ENCODE data around the gene BMPR1B.

BMPR1B gene

GRCh38 chr4:95086551-95086950, 328.8 kb downstream of the BMPR1B start:
- H3K36me3 ChIP-seq (ENCODE audit: control insufficient read depth, insufficient read depth, low read length) = no peaks in the 10 kb centered on the region
- no peaks in the 10 kb centered on the region for H3K27me3 ChIP-seq (ENCODE audit: control insufficient read depth, insufficient read depth, low read length, poor library complexity, severe bottlenecking)
- H3K4me3 ChIP-seq (ENCODE audit: insufficient read depth, low read depth, low read length) = no peak overlapping the region
- H3K9me3 ChIP-seq (ENCODE audit: control insufficient read depth, low read length) = no peaks in the 10 kb centered on the region
- no peak overlapping the region for H3K27ac ChIP-seq (ENCODE audit: insufficient read depth, low read depth, low read length, poor library complexity, severe bottlenecking)
- WGBS, 2 experiments = 80 to 96% methylated on average over 1 of the region's 1 CpG
- no peaks in the 10 kb centered on the region for H3K4me1 ChIP-seq (ENCODE audit: control insufficient read depth, insufficient read depth, low read length)

- Histone ChIP-seq H3K9me3 (ENCODE audit: control insufficient read depth, low read length) (no peaks in the 10 kb centered on the region), H3K27ac (ENCODE audit: insufficient read depth, low read depth, low read length, poor library complexity, severe bottlenecking) (no peak overlapping the region), H3K36me3 (ENCODE audit: control insufficient read depth, insufficient read depth, low read length) (no peaks in the 10 kb centered on the region), H3K4me1 (ENCODE audit: control insufficient read depth, insufficient read depth, low read length) (no peaks in the 10 kb centered on the region), H3K27me3 (ENCODE audit: control insufficient read depth, insufficient read depth, low read length, poor library complexity, severe bottlenecking) (no peaks in the 10 kb centered on the region), H3K4me3 (ENCODE audit: insufficient read depth, low read depth, low read length) (no peak overlapping the region)
- WGBS, 2 experiments = no CpG with 5 or more reads among the region's 2 CpGs
Observed at GRCh38 chr4:95087657-95088455, 330.1 kb downstream of the BMPR1B start.

- H3K36me3 ChIP-seq (ENCODE audit: control insufficient read depth, insufficient read depth, low read length) = no peaks in the 10 kb centered on the region
- no peak overlapping the region for H3K4me3 ChIP-seq (ENCODE audit: insufficient read depth, low read depth, low read length)
- no peaks in the 10 kb centered on the region for H3K4me1 ChIP-seq (ENCODE audit: control insufficient read depth, insufficient read depth, low read length)
- WGBS, 2 experiments = 77 to 81% methylated on average over 3 of the region's 3 CpGs
- H3K9me3 ChIP-seq (ENCODE audit: control insufficient read depth, low read length) = no peaks in the 10 kb centered on the region
- no peak overlapping the region for H3K27ac ChIP-seq (ENCODE audit: insufficient read depth, low read depth, low read length, poor library complexity, severe bottlenecking)
- H3K27me3 ChIP-seq (ENCODE audit: control insufficient read depth, insufficient read depth, low read length, poor library complexity, severe bottlenecking) = no peaks in the 10 kb centered on the region
Observed at GRCh38 chr4:95091272-95091671, 333.5 kb downstream of the BMPR1B start.

GRCh38 chr4:95092766-95093165, 335.0 kb downstream of the BMPR1B start:
- WGBS, 2 experiments = 73 to 90% methylated on average over 2 of the region's 3 CpGs
- Histone ChIP-seq H3K4me3 (ENCODE audit: insufficient read depth, low read depth, low read length) (no peak overlapping the region), H3K27ac (ENCODE audit: insufficient read depth, low read depth, low read length, poor library complexity, severe bottlenecking) (no peak overlapping the region), H3K36me3 (ENCODE audit: control insufficient read depth, insufficient read depth, low read length) (no peaks in the 10 kb centered on the region), H3K4me1 (ENCODE audit: control insufficient read depth, insufficient read depth, low read length) (no peaks in the 10 kb centered on the region), H3K9me3 (ENCODE audit: control insufficient read depth, low read length) (no peaks in the 10 kb centered on the region), H3K27me3 (ENCODE audit: control insufficient read depth, insufficient read depth, low read length, poor library complexity, severe bottlenecking) (no peaks in the 10 kb centered on the region)

- Histone ChIP-seq H3K4me3 (ENCODE audit: insufficient read depth, low read depth, low read length) (no peak overlapping the region), H3K36me3 (ENCODE audit: control insufficient read depth, insufficient read depth, low read length) (no peaks in the 10 kb centered on the region), H3K9me3 (ENCODE audit: control insufficient read depth, low read length) (no peaks in the 10 kb centered on the region), H3K4me1 (ENCODE audit: control insufficient read depth, insufficient read depth, low read length) (no peaks in the 10 kb centered on the region), H3K27me3 (ENCODE audit: control insufficient read depth, insufficient read depth, low read length, poor library complexity, severe bottlenecking) (no peaks in the 10 kb centered on the region), H3K27ac (ENCODE audit: insufficient read depth, low read depth, low read length, poor library complexity, severe bottlenecking) (no peak overlapping the region)
- WGBS, 2 experiments = 63 to 100% methylated on average over 1 to 2 of the region's 2 CpGs
Observed at GRCh38 chr4:95093460-95093859, 335.7 kb downstream of the BMPR1B start.

- H3K27ac ChIP-seq (ENCODE audit: insufficient read depth, low read depth, low read length, poor library complexity, severe bottlenecking) = no peak overlapping the region
- no peaks in the 10 kb centered on the region for H3K9me3 ChIP-seq (ENCODE audit: control insufficient read depth, low read length)
- H3K4me1 ChIP-seq (ENCODE audit: control insufficient read depth, insufficient read depth, low read length) = no peaks in the 10 kb centered on the region
- H3K36me3 ChIP-seq (ENCODE audit: control insufficient read depth, insufficient read depth, low read length) = no peaks in the 10 kb centered on the region
- WGBS, 2 experiments = 86 to 87% methylated on average over 8 of the region's 8 CpGs
- no peaks in the 10 kb centered on the region for H3K27me3 ChIP-seq (ENCODE audit: control insufficient read depth, insufficient read depth, low read length, poor library complexity, severe bottlenecking)
- H3K4me3 ChIP-seq (ENCODE audit: insufficient read depth, low read depth, low read length) = no peak overlapping the region
Observed at GRCh38 chr4:95093936-95094929, 336.5 kb downstream of the BMPR1B start.

- H3K9me3 ChIP-seq (ENCODE audit: control insufficient read depth, low read length) = no peaks in the 10 kb centered on the region
- no peak overlapping the region for H3K27ac ChIP-seq (ENCODE audit: insufficient read depth, low read depth, low read length, poor library complexity, severe bottlenecking)
- H3K4me1 ChIP-seq (ENCODE audit: control insufficient read depth, insufficient read depth, low read length) = no peaks in the 10 kb centered on the region
- H3K27me3 ChIP-seq (ENCODE audit: control insufficient read depth, insufficient read depth, low read length, poor library complexity, severe bottlenecking) = no peaks in the 10 kb centered on the region
- H3K36me3 ChIP-seq (ENCODE audit: control insufficient read depth, insufficient read depth, low read length) = no peaks in the 10 kb centered on the region
- 79 to 88% methylated on average over 1 of the region's 1 CpG for whole genome bisulfite sequencing, 2 experiments
- no peak overlapping the region for H3K4me3 ChIP-seq (ENCODE audit: insufficient read depth, low read depth, low read length)
Observed at GRCh38 chr4:95095348-95095974, 337.7 kb downstream of the BMPR1B start.

- Histone ChIP-seq H3K36me3 (ENCODE audit: control insufficient read depth, insufficient read depth, low read length) (no peaks in the 10 kb centered on the region), H3K4me1 (ENCODE audit: control insufficient read depth, insufficient read depth, low read length) (no peaks in the 10 kb centered on the region), H3K9me3 (ENCODE audit: control insufficient read depth, low read length) (no peaks in the 10 kb centered on the region), H3K27ac (ENCODE audit: insufficient read depth, low read depth, low read length, poor library complexity, severe bottlenecking) (no peak overlapping the region), H3K4me3 (ENCODE audit: insufficient read depth, low read depth, low read length) (no peak overlapping the region), H3K27me3 (ENCODE audit: control insufficient read depth, insufficient read depth, low read length, poor library complexity, severe bottlenecking) (no peaks in the 10 kb centered on the region)
- 76 to 95% methylated on average over 2 to 3 of the region's 3 CpGs for WGBS, 2 experiments
Observed at GRCh38 chr4:95102162-95102790, 344.5 kb downstream of the BMPR1B start.

- no peak overlapping the region for H3K27ac ChIP-seq (ENCODE audit: insufficient read depth, low read depth, low read length, poor library complexity, severe bottlenecking)
- H3K4me3 ChIP-seq (ENCODE audit: insufficient read depth, low read depth, low read length) = no peak overlapping the region
- H3K36me3 ChIP-seq (ENCODE audit: control insufficient read depth, insufficient read depth, low read length) = no peaks in the 10 kb centered on the region
- H3K4me1 ChIP-seq (ENCODE audit: control insufficient read depth, insufficient read depth, low read length) = no peaks in the 10 kb centered on the region
- H3K27me3 ChIP-seq (ENCODE audit: control insufficient read depth, insufficient read depth, low read length, poor library complexity, severe bottlenecking) = no peaks in the 10 kb centered on the region
- no peaks in the 10 kb centered on the region for H3K9me3 ChIP-seq (ENCODE audit: control insufficient read depth, low read length)
- WGBS, 2 experiments = 92% methylated on average over 4 of the region's 4 CpGs
Observed at GRCh38 chr4:95105112-95105511, 347.4 kb downstream of the BMPR1B start.

All from ectodermal cell (in vitro differentiated cells).